T-cell (primary cell): ENCODE measurements around the gene BCO1. TPM values are rescaled to one million over a fixed set of nuclear protein-coding genes. Genes with fewer than 3 reads are reported as not detected.

ENCODE experiments used
- ATAC-seq, 4 experiments: fragments of 200-7000 bp in 3 of 4; fragments of 150-1000 bp in 1 of 4; cut with Tn5 transposase; replicated peaks in 1 of 4; 1 replicate in 3 of 4; 2 replicates in 1 of 4; pipeline ENCODE4 v1.10.0; 2021; ENCODE audit warnings: moderate library complexity in 3 of 4, mild to moderate bottlenecking in 2 of 4, moderate number of reproducible peaks in 1 of 4
- CTCF ChIA-PET, 2 donors: fragments of 300-600 bp; sonication (Branson Sonifier 250); formaldehyde crosslinking; loops; one replicate each; lab custom pipeline; 2022; ENCODE audit warnings: antibody characterized with exemption in 2 of 2; lab: Charles Lee
- POLR2A ChIA-PET, 2 donors: fragments of 300-600 bp; sonication (Branson Sonifier 250); formaldehyde crosslinking; loops; one replicate each; lab custom pipeline; 2022; ENCODE audit warnings: antibody characterized with exemption in 2 of 2; lab: Charles Lee
- DNase-seq, 35 experiments: peaks; one replicate each; pipeline versions ENCODE4 v3.0.0 to v3.0.0-alpha.2; 2013 to 2023
- H3K27ac ChIP-seq: one replicate; pipeline ENCODE4 v1.5.1; 2013; ENCODE audit warnings: low read length
- H3K27me3 ChIP-seq, 2 experiments: replicated peaks in 1 of 2; 1 replicate in 1 of 2; 2 replicates in 1 of 2; pipeline versions ENCODE4 v1.6.1 to v1.7.0; 2013; ENCODE audit warnings: low read length in 1 of 2, mixed read lengths in 1 of 2; ENCODE audit not compliant: control insufficient read depth in 2 of 2, insufficient read depth in 2 of 2; ENCODE audit errors: extremely low read depth in 1 of 2
- H3K36me3 ChIP-seq, 2 donors: 1 replicate in 1 of 2; 2 replicates in 1 of 2; pipeline versions ENCODE4 v1.6.1 to v1.7.0; 2013; ENCODE audit warnings: low read length in 1 of 2; ENCODE audit not compliant: control insufficient read depth in 2 of 2, insufficient read depth in 1 of 2; ENCODE audit errors: extremely low read depth in 1 of 2
- H3K4me1 ChIP-seq, 2 experiments: 1 replicate in 1 of 2; 2 replicates in 1 of 2; pipeline versions ENCODE4 v1.6.1 to v1.7.0; 2013; ENCODE audit warnings: low read length in 2 of 2, mixed read lengths in 1 of 2; ENCODE audit not compliant: insufficient read depth in 2 of 2, control insufficient read depth in 1 of 2; ENCODE audit errors: extremely low read depth in 1 of 2
- H3K4me3 ChIP-seq, 2 donors: 1 replicate in 1 of 2; 2 replicates in 1 of 2; pipeline versions ENCODE4 v1.5.1 to v1.7.0; 2013; ENCODE audit warnings: mild to moderate bottlenecking in 2 of 2, low read length in 1 of 2, moderate library complexity in 1 of 2; ENCODE audit not compliant: control insufficient read depth in 1 of 2; ENCODE audit errors: extremely low read depth in 1 of 2
- H3K9me3 ChIP-seq: 2 replicates; pipeline ENCODE4 v1.7.0; 2013
- H3K27ac Mint-ChIP-seq, 2 donors: one replicate each; pipeline ENCODE4 v1.8.0; 2020 to 2021; ENCODE audit warnings: mild to moderate bottlenecking in 2 of 2, mixed read lengths in 2 of 2
- H3K27me3 Mint-ChIP-seq, 2 donors: one replicate each; pipeline ENCODE4 v1.8.0; 2021 to 2022; ENCODE audit warnings: mixed read lengths in 2 of 2
- H3K36me3 Mint-ChIP-seq: one replicate; pipeline ENCODE4 v1.8.0; 2021; ENCODE audit warnings: mixed read lengths
- H3K4me1 Mint-ChIP-seq, 3 donors: one replicate each; pipeline ENCODE4 v1.8.0; 2020 to 2022; ENCODE audit warnings: mixed read lengths in 3 of 3, mild to moderate bottlenecking in 1 of 3
- H3K4me3 Mint-ChIP-seq, 3 donors: one replicate each; pipeline ENCODE4 v1.8.0; 2020 to 2022; ENCODE audit warnings: mild to moderate bottlenecking in 3 of 3, mixed read lengths in 3 of 3, moderate library complexity in 3 of 3
- H3K9me3 Mint-ChIP-seq, 3 donors: one replicate each; pipeline ENCODE4 v1.8.0; 2020 to 2022; ENCODE audit warnings: mixed read lengths in 3 of 3
- WGBS: methylation state at CpG from one replicate; pipeline ENCODE4 v1.1.5; 2013; ENCODE audit warnings: missing lambda C conversion rate; ENCODE audit not compliant: insufficient coverage; 5-methylcytosine and 5-hydroxymethylcytosine counted together
- total RNA-seq, 35 experiments: library from RNA in 6 of 35; stranded (reverse) in 6 of 35; fragments of 120-200 nt in 1 of 35; gene quantifications; one replicate each; pipeline versions ENCODE4 v1.2.1 to v1.2.4 and lab custom pipeline; 2013 to 2026

The BCO1 gene
- total RNA-seq, 5 donors from 2014 or later (not counting 1 experiment from before 2014, with no cell fraction given): not detected

DNA sequence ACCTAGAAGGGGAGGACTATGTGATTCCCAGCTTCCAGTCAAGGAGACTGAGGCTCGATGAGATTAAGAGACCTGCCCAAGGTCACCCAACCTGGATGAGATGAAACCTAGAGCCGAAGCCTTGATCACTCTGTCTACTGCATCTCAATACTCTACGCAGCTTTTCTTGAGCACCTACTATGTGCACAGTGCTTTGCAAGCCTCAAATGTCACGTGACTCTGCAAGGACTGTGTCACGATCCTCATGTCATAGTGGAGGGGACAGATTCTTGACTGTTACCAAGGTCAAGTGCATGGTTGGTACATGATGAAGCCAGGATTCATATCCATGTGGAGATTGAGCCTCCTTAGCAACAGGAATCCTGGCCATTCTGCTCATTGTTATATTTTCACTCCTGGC is 14.7 kb downstream of the BCO1 start:
- H3K27ac Mint-ChIP-seq: no peak overlapping the region
- POLR2A ChIA-PET: no interaction called here

DNA sequence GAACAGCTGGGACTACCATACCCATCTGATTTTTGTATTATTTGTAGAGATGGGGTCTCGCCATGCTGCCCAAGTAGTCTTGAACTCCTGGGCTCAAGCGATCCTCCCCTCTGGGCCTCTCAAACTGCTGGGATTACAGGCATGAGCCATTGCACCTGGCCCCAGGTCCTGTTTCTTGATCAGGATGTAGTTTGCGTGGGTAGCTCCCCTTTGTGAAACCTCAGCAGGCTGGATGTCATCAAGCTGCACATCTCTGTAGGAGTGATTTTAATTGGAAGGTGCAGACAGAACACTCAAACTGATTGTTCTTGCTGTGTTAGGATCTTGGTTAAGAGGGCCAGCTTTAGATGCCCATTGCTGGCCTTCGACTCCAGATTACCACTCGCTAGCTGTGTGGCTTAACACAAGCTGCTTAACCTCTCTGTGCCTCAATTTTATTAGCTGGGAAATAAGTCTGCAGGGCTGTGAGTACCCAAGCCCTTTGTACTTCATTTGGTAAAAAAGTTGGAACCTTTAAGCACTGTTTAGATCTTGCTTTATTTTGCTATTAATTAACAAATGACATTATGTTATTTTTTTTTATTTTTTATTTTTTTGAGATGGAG is 16.5 kb downstream of the BCO1 start:
- no peak overlapping the region for H3K27ac ChIP-seq
- Mint-ChIP-seq H3K4me3 (no peak overlapping the region), H3K27ac (no peak overlapping the region), H3K4me1 (no peaks in the 10 kb centered on the region), H3K36me3 (no peaks in the 10 kb centered on the region), H3K9me3 (no peaks in the 10 kb centered on the region), H3K27me3 (peaks cover 0 to 2% of the 10 kb centered on the region in 2 donors)
- no peak for DNase-seq
- ChIA-PET CTCF (no interaction called here), POLR2A (no interaction called here)
- no peaks in the 10 kb centered on the region for H3K9me3 ChIP-seq
- H3K27me3 ChIP-seq: peaks cover 0 to 4% of the 10 kb centered on the region in 2 experiments
- H3K4me3 ChIP-seq: no peak overlapping the region
- no peaks in the 10 kb centered on the region for H3K36me3 ChIP-seq
- WGBS: 81% methylated on average over 3 of the region's 5 CpGs
- no peaks in the 10 kb centered on the region for H3K4me1 ChIP-seq
- ATAC-seq: no peak

More for the DNA sequence above, 14.7 kb downstream of the BCO1 start:
- 78% methylated on average over 3 of the region's 5 CpGs for WGBS
- H3K9me3 ChIP-seq: no peaks in the 10 kb centered on the region
- no peaks in the 10 kb centered on the region for H3K4me1 ChIP-seq
- CTCF ChIA-PET: no interaction called here
- no peak for ATAC-seq
- Mint-ChIP-seq H3K4me1 (no peaks in the 10 kb centered on the region), H3K4me3 (no peak overlapping the region), H3K9me3 (no peaks in the 10 kb centered on the region), H3K27me3 (no peaks in the 10 kb centered on the region), H3K36me3 (no peaks in the 10 kb centered on the region)
- H3K27me3 ChIP-seq: peaks cover 0 to 6% of the 10 kb centered on the region in 2 experiments
- H3K4me3 ChIP-seq: no peak overlapping the region
- no peak for DNase-seq
- H3K36me3 ChIP-seq: no peaks in the 10 kb centered on the region
- H3K27ac ChIP-seq: no peak overlapping the region

DNA sequence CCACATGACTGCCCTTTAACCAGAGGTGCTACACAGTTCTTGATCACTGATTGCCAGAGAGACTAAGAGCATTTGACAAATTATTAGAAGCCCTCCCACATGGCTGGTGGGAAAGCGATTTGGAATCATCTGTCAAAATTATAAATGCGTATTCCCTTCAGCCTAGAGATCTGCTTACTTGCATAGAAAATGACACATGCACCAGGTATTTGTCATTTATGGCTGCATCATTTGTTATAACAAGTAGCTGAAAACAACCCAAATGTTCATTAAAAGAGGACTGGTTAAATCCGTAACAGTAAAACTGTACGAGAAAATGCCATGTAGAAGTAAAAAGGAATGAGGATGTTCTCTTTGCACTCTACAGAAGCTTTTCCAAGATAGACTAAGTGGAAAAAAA is 21.4 kb downstream of the BCO1 start:
- no peaks in the 10 kb centered on the region for H3K4me1 ChIP-seq
- H3K27ac ChIP-seq: no peak overlapping the region
- Mint-ChIP-seq H3K4me1 (peaks cover 0 to 2% (median 0%) of the 10 kb centered on the region in 3 donors), H3K27ac (no peak overlapping the region), H3K27me3 (peaks cover 0 to 5% of the 10 kb centered on the region in 2 donors), H3K4me3 (no peak overlapping the region), H3K36me3 (no peaks in the 10 kb centered on the region), H3K9me3 (no peaks in the 10 kb centered on the region)
- H3K36me3 ChIP-seq: no peaks in the 10 kb centered on the region
- H3K4me3 ChIP-seq: no peak overlapping the region
- DNase-seq: no peak
- ChIA-PET CTCF (no interaction called here), POLR2A (interaction anchor here in 1 of 2 donors (0.6 kb wide), 1 partner anchor 112 kb away, joined by 3 read pairs; no protein-coding TSS in a partner anchor)
- H3K27me3 ChIP-seq: peaks cover 0 to under 1% of the 10 kb centered on the region in 2 experiments
- no peaks in the 10 kb centered on the region for H3K9me3 ChIP-seq
- WGBS: 100% methylated on average over 1 of the region's 4 CpGs
- no peak for ATAC-seq

DNA sequence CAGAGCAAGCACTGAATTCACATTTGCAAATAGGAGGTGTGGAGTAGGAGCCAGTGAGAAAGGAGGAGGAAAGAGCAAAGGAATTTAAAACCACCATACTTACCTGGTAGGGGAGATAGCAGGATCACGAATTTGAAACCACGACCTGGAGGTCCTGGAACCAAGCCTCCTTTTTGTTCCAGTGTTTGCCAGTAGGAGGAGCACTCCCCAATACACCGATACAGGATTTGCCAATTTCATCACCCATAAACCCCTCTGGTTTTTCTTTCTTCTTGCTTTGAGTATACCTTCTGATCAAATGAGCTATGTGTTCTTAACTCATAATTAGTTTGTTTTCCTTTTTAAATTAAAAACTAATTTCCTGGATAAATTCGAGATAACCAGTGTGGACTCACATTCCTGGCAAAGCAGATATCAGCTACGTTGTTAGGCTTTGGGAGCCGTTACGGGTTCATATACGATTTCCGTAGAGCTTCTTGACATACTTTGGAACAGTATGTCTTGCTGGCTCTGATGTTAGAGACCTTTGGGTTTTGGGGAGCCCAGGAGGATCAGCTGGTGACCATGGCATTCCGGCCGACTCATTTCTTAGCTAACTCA is 22.7 kb downstream of the BCO1 start:
- ChIA-PET POLR2A (interaction anchor here in 1 of 2 donors (0.7 kb wide), 1 partner anchor 257 kb away, joined by 3 read pairs; no protein-coding TSS in a partner anchor), CTCF (interaction anchor here (0.5 to 1.0 kb wide), 4 partner anchors 23 to 796 kb away, joined by 3 to 5 read pairs (median 4); no protein-coding TSS in a partner anchor)
- Mint-ChIP-seq H3K4me1 (peaks cover 0 to 2% (median 0%) of the 10 kb centered on the region in 3 donors), H3K9me3 (peaks cover 0 to 5% (median 0%) of the 10 kb centered on the region in 3 donors), H3K4me3 (no peak overlapping the region), H3K27ac (no peak overlapping the region), H3K27me3 (peaks cover 0 to 7% of the 10 kb centered on the region in 2 donors), H3K36me3 (no peaks in the 10 kb centered on the region)
- H3K27ac ChIP-seq: no peak overlapping the region
- ATAC-seq: peak in 1 of 4 experiments; percentile 48
- no peaks in the 10 kb centered on the region for H3K27me3 ChIP-seq
- peak in 5 of 35 experiments; percentile 4 to 47 (median 5) for DNase-seq
- H3K36me3 ChIP-seq: no peaks in the 10 kb centered on the region
- H3K9me3 ChIP-seq: no peaks in the 10 kb centered on the region
- H3K4me1 ChIP-seq: no peaks in the 10 kb centered on the region
- H3K4me3 ChIP-seq: no peak overlapping the region
- 91% methylated on average over 5 of the region's 11 CpGs for WGBS

DNA sequence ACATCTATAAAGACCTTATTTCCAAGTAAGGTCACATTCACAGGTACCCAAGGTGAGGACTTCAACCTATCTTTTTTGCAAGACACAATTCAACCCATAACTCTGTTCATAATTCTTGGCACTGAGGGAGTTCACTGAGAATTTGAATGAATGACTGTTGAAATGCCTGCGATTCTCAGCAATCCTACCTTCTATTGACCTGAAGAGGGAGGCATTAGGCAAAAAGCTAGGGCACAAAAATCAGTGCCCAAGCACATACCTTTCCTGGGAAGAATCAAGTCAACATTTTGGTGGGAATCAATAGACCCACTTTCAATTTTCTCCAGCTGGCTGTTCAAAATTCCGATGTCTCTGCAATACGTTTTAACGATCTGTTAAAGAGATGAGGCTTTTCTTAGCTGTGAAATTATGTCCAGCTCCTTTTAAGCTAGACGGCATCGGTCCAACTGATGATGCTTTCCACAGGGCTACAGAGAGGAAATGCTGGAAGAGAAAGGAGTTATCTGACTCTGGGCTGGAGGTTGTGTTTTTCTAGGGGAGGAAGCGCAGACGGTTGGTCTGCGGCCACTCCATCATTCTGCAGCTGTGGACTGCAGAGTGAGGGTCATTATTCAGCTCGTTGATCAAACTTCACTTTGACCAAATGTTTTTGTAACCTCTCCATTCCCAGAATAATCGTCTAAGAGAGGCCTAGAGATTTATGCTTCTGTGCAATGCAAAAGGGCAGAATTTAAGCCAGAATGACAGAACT is 25.2 kb downstream of the BCO1 start:
- ChIA-PET POLR2A (interaction anchor here in 1 of 2 donors (0.7 kb wide), 1 partner anchor 13 kb away, joined by 5 read pairs; no protein-coding TSS in a partner anchor), CTCF (interaction anchor here in 1 of 2 donors (0.6 kb wide), 1 partner anchor 464 kb away, joined by 4 read pairs; no protein-coding TSS in a partner anchor)
- Mint-ChIP-seq H3K27me3 (peaks cover 0 to 9% of the 10 kb centered on the region in 2 donors), H3K36me3 (no peaks in the 10 kb centered on the region), H3K9me3 (peaks cover 0 to 5% (median 0%) of the 10 kb centered on the region in 3 donors), H3K4me3 (no peak overlapping the region), H3K27ac (no peak overlapping the region), H3K4me1 (peaks cover 0 to 2% (median 0%) of the 10 kb centered on the region in 3 donors)
- H3K36me3 ChIP-seq: no peaks in the 10 kb centered on the region
- no peak for DNase-seq
- H3K27me3 ChIP-seq: peaks cover 0 to 14% of the 10 kb centered on the region in 2 experiments
- H3K9me3 ChIP-seq: no peaks in the 10 kb centered on the region
- H3K4me3 ChIP-seq: no peak overlapping the region
- ATAC-seq: no peak
- WGBS: 78% methylated on average over 6 of the region's 11 CpGs
- H3K27ac ChIP-seq: no peak overlapping the region
- H3K4me1 ChIP-seq: peaks cover 0 to 3% of the 10 kb centered on the region in 2 experiments

DNA sequence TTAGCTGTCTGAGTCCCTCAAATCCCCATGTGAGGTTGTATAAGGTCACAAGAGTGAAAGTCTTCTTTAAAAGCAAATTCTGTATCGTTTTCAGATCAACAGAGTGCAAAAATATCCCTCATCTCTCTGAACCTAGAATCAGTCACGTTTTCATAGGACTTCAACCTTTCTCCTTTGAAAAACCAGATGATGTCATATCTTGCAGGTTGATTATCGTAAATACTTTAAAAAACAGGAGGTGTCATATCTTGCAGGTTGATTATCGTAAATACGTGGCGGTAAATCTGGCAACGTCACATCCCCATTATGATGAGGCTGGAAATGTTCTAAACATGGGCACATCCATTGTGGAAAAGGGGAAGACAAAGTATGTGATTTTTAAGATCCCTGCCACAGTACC is 25.9 kb downstream of the BCO1 start:
- Histone ChIP-seq H3K27me3 (peaks cover 0 to 14% of the 10 kb centered on the region in 2 experiments), H3K4me3 (no peak overlapping the region), H3K36me3 (no peaks in the 10 kb centered on the region), H3K27ac (no peak overlapping the region), H3K4me1 (peaks cover 0 to 3% of the 10 kb centered on the region in 2 experiments), H3K9me3 (no peaks in the 10 kb centered on the region)
- no CpG with 5 or more reads among the region's 7 CpGs for WGBS
- ChIA-PET POLR2A (no interaction called here), CTCF (no interaction called here)
- H3K4me3 Mint-ChIP-seq: no peak overlapping the region
- no peak for ATAC-seq
- H3K4me1 Mint-ChIP-seq: peaks cover 0 to 2% (median 0%) of the 10 kb centered on the region in 3 donors
- H3K27me3 Mint-ChIP-seq: peaks cover 0 to 8% of the 10 kb centered on the region in 2 donors
- H3K36me3 Mint-ChIP-seq: no peaks in the 10 kb centered on the region
- H3K9me3 Mint-ChIP-seq: peaks cover 0 to 5% (median 0%) of the 10 kb centered on the region in 3 donors
- DNase-seq: no peak
- H3K27ac Mint-ChIP-seq: no peak overlapping the region
